DMS114 treated with DMSO at 0.1 percent for 48 hours (cell line): Measurements from ENCODE around the gene EHBP1.
A peak's percentile ranks its signal among the peaks of the same experiment; 100 is the strongest.

Experiments
- DNase-seq: peaks from one replicate; lab custom pipeline; 2025; ENCODE audit not compliant: unreplicated experiment; lab: John Stamatoyannopoulos, UW

The EHBP1 gene

GRCh38 chr2:63047321-63048279, 342.1 kb downstream of the EHBP1 start:
- DNase-seq, result no peak

- peak; percentile 34 for DNase-seq
Observed at GRCh38 chr2:63048367-63049171, 343.1 kb downstream of the EHBP1 start.

GRCh38 chr2:63049211-63049969, 343.9 kb downstream of the EHBP1 start:
- DNase-seq, result peak; percentile 34

GRCh38 chr2:63049970-63050333, 344.4 kb downstream of the EHBP1 start:
- DNase-seq, result no peak

GRCh38 chr2:63050334-63051041, 345.0 kb downstream of the EHBP1 start, which contains the start of gene OTX1:
Gene OTX1 (plus strand): TSS chr2:63050830. CDS start chr2:63052991, 2,161 bp downstream.
- DNase-seq, result peak; percentile 41

GRCh38 chr2:63051042-63051794, 345.7 kb downstream of the EHBP1 start:
- DNase-seq, result no peak

GRCh38 chr2:63051795-63052333, 346.4 kb downstream of the EHBP1 start:
- no peak for DNase-seq

- no peak for DNase-seq
Observed at GRCh38 chr2:63052411-63053080, 347.0 kb downstream of the EHBP1 start.

GRCh38 chr2:63053081-63053888, 347.8 kb downstream of the EHBP1 start:
- no peak for DNase-seq

GRCh38 chr2:63053889-63054602, 348.5 kb downstream of the EHBP1 start:
- no peak for DNase-seq

- DNase-seq, result no peak
Observed at GRCh38 chr2:63054841-63055225, 349.3 kb downstream of the EHBP1 start.

- no peak for DNase-seq
Observed at GRCh38 chr2:63055226-63056106, 350.0 kb downstream of the EHBP1 start.

GRCh38 chr2:63056107-63057050, 350.9 kb downstream of the EHBP1 start:
- no peak for DNase-seq

GRCh38 chr2:63057249-63058143, 352.0 kb downstream of the EHBP1 start:
- DNase-seq, result no peak
